OCI-LY1 (cell line): ENCODE results near the gene CENPO.

ENCODE experiments used
- CTCF ChIP-seq: fragments of 200-600 bp; sonication (generic), shearing (Covaris generic); IDR thresholded peaks from 2 replicates; pipeline ENCODE4 v1.5.1; 2017; ENCODE audit warnings: mild to moderate bottlenecking, antibody characterized with exemption, low read length, moderate library complexity, mixed read lengths
- EZH2 ChIP-seq: fragments of 200-600 bp; sonication (generic), shearing (Covaris generic); IDR thresholded peaks from 2 replicates; pipeline ENCODE4 v1.8.0; 2017; ENCODE audit warnings: borderline replicate concordance, mixed run types, mild to moderate bottlenecking, antibody characterized with exemption, low read length, moderate library complexity, mixed read lengths

- TF ChIP-seq CTCF (no peak), EZH2 (no peak)
These were observed 22.2 kb upstream of the CENPO start for GRCh38 chr2:24771061-24771460.
